Kidney epithelial cell (primary cell): ENCODE measurements around the gene ADAMTS2. TPM values are rescaled to one million over a fixed set of nuclear protein-coding genes. Genes with fewer than 3 reads are reported as not detected.

Source experiments
- DNase-seq: peaks from one replicate; pipeline ENCODE4 v3.0.0-alpha.2; 2010; ENCODE audit warnings: low read depth
- H3K27me3 ChIP-seq: 2 replicates; pipeline ENCODE4 v1.6.0; 2011; ENCODE audit warnings: low read length; ENCODE audit not compliant: control insufficient read depth, insufficient read depth
- H3K36me3 ChIP-seq: 2 replicates; pipeline ENCODE4 v1.5.1; 2011; ENCODE audit warnings: low read length; ENCODE audit not compliant: control insufficient read depth, insufficient read depth
- H3K4me3 ChIP-seq: 2 replicates; pipeline ENCODE4 v1.5.1; 2011; ENCODE audit warnings: low read depth, mild to moderate bottlenecking, control low read depth, low read length
- total RNA-seq: library from RNA; depleted of rRNA; stranded (reverse); fragments of >200 nt; gene quantifications from 2 replicates; pipeline ENCODE4 v1.2.3, GENCODE V29; 2015
- TF ChIP-seq, protein P1 (sequence below): IDR thresholded peaks from 2 replicates; pipeline ENCODE4 v1.5.1; 2011; ENCODE audit warnings: mild to moderate bottlenecking, moderate library complexity, low read length, control low read depth, inconsistent platforms; ENCODE audit not compliant: insufficient read depth, poor library complexity, severe bottlenecking

ADAMTS2 gene
- total RNA-seq, 1 donor from 2014 or later: 1.8 TPM

DNA sequence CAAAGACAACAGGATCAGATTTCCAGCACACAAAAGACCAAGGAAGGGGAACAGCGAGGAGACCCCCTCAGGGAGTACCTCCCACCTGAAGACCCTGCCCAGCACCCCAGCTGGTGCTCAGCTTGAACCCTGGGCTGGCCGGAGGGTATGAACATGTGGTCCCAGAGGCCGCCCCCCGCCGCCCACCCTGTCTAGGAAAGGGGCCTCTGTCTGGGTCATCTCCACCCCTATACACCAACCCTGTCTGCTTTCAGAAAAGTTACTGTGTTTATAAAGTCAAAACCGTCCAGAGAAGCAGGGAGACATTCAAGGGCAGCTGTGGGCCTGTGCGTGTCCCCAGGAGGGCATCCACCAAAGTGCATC, 72.2 kb downstream of the ADAMTS2 start:
- H3K27me3 ChIP-seq: no peaks in the 10 kb centered on the region
- TF ChIP-seq, protein P1, sequence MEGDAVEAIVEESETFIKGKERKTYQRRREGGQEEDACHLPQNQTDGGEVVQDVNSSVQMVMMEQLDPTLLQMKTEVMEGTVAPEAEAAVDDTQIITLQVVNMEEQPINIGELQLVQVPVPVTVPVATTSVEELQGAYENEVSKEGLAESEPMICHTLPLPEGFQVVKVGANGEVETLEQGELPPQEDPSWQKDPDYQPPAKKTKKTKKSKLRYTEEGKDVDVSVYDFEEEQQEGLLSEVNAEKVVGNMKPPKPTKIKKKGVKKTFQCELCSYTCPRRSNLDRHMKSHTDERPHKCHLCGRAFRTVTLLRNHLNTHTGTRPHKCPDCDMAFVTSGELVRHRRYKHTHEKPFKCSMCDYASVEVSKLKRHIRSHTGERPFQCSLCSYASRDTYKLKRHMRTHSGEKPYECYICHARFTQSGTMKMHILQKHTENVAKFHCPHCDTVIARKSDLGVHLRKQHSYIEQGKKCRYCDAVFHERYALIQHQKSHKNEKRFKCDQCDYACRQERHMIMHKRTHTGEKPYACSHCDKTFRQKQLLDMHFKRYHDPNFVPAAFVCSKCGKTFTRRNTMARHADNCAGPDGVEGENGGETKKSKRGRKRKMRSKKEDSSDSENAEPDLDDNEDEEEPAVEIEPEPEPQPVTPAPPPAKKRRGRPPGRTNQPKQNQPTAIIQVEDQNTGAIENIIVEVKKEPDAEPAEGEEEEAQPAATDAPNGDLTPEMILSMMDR: no peak
- no peak for DNase-seq
- H3K36me3 ChIP-seq: no peaks in the 10 kb centered on the region
- no peak overlapping the region for H3K4me3 ChIP-seq

DNA sequence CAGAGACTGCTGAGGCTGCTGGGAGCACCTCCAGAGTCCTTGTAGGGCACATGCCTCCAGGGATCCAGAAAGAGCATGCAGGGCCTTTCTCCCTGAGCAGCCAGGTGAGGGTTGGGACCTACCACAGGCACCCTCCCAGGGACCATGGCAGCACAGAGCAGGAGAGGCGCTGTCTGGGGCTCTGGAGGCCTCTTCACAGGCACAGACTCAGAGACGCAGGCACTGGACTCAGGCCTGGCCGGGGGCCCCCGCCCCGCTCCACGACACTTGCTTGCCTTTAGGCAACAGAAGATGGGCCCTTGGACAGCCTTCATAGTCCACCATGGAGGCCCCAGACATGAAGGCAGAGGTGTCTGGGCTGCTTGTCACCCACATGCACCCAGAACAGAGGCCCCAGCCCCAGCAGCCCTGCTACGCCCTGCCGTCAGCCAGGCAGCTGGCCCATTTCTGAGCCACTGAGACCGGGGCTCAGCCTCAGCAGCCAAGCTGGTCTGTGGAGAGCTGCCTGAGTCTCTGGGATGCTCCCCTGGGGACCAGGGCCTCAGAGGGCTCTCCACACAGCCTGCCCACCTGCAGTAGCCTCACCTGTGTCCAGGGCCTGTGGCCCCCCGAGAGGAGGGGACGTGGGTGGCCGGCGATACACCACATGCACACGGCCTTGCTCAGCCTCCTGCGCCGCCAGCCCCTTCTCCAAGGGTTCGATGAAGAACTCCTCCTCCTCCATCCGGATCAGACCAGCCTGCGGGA, 72.8 kb downstream of the ADAMTS2 start:
- DNase-seq: no peak
- H3K4me3 ChIP-seq: no peak overlapping the region
- TF ChIP-seq, protein P1: no peak

DNA sequence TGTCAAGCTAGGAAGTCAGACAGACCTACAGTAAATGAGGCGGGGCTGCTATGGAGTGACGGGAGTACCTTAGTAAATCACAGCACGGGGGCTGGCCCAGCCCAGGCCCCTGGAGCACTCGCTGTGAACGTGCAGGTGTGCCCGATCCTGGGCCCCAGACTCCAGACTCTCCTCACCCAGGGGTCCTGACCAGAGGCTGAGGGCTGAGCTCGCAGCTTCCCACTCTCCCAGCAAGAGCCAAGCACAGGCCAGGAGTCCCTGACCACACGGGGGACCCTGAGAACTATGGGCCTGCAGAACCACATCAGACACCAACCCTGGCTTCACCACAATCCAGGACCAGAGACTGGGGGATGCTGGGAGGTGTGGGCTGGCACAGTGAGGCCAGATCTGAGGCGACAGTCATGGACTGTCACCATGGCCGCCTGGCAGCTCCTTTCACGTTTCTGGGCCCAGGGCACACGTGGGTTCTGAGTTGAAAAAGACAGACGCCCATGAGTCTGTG, 73.4 kb downstream of the ADAMTS2 start:
- TF ChIP-seq, protein P1: no peak
- H3K27me3 ChIP-seq: no peaks in the 10 kb centered on the region
- DNase-seq: no peak
- H3K4me3 ChIP-seq: no peak overlapping the region
- H3K36me3 ChIP-seq: no peaks in the 10 kb centered on the region

More for the DNA sequence above, 72.8 kb downstream of the ADAMTS2 start:
- no peaks in the 10 kb centered on the region for H3K27me3 ChIP-seq
- no peaks in the 10 kb centered on the region for H3K36me3 ChIP-seq

DNA sequence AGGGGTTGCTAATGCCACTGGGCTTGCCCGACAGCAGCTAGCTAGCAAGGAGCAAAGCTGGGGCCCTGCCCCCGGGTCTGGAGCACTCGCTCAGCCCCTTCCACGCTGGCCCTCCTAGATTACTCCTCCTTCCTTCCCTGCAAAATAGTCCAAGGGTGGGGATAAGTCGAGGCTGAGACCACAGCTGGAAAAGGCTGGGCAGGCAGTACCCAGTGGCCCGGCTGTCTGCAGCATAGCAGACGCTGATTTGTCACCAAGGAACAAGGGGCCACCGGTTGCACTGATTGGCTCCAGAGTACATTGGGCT, 73.9 kb downstream of the ADAMTS2 start:
- TF ChIP-seq, protein P1: no peak
- DNase-seq: no peak
- Histone ChIP-seq H3K36me3 (no peaks in the 10 kb centered on the region), H3K27me3 (no peaks in the 10 kb centered on the region), H3K4me3 (no peak overlapping the region)

DNA sequence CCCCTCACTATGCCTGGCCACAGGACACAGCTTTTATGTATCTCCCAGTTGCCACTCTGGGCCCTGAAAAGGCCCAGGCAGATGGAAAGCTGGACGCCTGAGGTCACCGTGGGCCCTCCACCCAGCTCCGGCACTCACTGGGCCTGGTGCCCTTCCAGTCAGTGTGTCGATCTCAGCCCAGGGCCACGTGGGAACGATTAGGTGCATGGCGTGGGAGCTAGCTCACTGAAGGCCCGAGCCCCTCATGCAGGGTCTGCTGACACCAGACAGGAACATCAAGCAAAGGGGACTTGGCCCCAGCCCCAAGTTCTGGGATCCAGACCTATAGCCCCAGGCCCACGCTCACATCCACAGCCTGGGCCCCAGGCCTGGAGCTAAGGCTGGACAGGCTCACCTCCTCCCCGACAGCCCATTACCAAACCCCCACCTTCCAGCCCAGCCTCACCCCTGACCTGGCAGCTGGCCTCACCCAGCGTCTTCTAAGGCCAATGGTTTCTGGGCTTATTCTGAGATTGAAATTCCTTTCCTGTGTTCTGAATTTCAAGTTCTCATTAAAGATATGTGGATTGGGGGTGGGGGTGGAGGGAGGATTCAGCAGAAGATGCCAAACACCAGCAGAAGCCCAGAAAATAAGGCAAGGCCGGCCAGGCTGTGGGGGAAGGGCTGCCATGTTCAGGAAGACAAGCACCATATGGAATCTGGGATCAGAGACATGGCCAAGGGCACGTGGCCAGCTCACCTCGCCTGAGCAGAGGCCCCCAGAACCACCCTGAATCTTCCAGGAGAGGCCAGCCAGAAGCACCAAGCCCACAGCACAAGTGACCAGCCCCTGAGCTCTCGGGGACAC, 74.5 kb downstream of the ADAMTS2 start:
- no peak for DNase-seq

More for the DNA sequence above, 74.5 kb downstream of the ADAMTS2 start:
- Histone ChIP-seq H3K4me3 (no peak overlapping the region), H3K36me3 (no peaks in the 10 kb centered on the region), H3K27me3 (no peaks in the 10 kb centered on the region)
- TF ChIP-seq, protein P1: no peak
